HG03558 (cell line): ENCODE measurements around the gene EML1.

Source experiments
- ATAC-seq: cut with Tn5 transposase; IDR thresholded peaks from one replicate; pipeline ENCODE4 v1.9.1; 2021; ENCODE audit warnings: moderate number of reproducible peaks; ENCODE audit not compliant: unreplicated experiment; ENCODE audit errors: extremely low read depth

EML1 gene

DNA sequence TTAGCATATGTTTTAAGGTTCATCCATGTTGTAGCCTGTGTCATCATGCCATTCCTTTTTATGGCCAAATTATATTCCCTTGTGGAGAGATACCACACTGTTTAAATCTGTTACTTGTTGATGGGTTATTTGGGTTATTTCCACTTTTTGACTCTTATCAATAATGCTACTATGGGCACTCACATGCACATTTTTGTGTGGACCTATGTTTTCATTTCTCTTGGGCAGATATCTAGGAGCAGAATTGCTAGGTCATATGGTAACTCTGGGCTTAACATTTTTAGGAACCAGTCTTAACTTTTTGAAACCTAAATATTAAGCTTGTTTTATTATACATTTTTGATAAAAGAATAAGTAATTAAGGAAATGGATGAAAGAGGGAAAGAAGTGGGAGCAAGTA, 4.0 kb downstream of the EML1 start:
- ATAC-seq: no peak

DNA sequence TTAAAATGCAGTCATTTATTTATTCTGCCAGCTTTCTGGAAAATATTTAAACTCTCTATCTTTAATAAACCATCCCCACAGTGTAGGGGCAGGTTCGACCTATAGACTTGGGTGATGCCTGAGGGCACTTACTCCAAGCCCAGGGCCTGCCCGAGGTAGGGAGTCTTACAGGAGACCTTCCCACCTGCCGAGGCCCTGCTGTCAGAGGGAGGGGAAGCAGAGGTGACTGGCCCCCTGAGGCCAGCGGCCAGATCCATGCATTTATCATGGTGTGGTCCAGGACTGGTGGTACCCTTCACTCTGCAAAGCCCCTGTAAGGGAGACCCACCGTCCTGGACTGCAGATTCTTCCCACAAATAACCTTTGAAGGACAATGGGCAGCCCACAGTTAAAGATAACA, 7.6 kb downstream of the EML1 start:
- ATAC-seq: no peak

DNA sequence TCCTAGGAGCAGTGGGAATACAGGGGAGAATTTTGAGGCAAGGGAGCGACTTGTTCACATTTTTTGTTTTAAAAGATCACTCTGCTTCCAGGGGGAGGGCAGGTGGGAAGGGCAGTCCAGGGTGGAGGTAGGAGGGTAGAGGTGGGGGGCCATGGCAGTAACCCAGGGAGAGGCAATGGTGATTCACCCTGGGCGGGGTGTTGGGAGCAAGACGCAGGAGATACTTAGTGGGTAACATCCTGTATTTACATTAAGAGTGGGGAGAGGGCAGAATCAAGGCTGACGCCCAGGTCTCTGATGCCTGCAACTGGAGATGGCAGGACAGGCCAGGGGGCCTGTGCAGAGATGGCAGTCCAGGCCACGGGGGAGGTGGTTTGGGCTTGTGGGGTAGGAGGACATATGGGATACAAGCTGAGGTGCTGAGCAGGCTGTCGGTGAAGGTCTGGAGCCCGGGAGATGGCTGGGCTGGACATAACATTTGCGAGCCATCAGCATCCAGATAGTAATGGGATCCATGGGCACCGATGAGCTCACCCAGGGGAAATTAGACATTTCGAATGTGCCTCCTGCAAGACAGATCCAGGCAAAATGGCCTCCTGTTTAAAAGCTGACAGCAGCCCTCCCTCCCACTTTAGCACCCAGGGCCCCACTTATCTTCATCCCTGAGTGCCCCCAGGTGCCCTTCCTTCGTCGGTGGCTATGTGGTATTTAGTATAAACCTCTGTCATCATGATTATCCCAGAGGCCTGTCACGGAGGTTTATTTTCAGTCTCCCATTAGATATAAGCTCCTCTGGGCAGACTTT, 9.3 kb downstream of the EML1 start:
- ATAC-seq: no peak

DNA sequence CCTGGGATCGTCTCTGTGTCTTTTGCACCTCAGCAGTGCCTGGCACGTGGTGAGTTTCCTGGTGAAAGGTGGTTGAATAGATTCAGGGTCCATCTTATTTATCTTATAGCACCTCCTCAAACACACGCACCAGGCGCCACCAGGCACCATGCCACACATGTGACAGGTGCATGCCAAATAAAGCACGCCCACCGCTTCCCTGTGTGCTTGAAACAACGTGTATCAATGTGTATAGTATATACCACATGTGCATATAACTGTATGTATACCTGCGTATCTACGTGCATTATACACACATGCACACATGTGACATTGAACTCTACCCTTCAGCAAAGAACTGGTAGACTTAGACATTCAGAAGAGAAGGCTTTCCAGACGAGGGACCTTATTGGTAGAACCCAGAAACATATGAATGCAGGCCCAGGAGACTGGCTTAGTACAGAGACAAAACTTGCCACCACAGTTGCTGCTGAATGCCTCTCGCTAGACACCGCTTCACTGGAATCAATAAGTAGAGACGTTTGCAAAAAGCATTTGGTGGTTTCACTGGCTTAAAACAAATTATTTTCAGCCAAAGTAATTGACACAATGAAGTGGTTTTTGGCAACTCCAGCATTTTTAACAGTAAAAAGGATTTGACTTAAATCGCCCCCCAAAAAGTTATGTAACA, 10.0 kb downstream of the EML1 start:
- no peak for ATAC-seq

DNA sequence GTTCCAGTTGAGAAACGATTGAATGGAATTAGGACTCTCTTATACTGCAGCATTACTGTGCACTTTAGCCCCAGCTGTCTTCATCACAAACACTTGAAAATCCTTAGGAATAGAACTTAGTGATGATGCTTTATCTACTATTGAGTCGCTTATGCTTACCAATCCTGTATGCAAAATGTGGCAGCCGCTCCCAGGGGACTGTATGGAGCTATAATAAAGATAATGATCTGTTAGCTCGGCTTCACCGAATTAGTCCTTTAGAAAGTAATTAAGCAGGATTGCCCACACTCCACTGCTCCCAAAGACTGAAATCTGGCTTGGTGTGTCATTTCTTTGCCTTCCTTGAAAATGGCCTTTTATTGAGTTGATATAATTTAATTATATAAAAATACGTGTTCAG, 10.6 kb downstream of the EML1 start:
- no peak for ATAC-seq

DNA sequence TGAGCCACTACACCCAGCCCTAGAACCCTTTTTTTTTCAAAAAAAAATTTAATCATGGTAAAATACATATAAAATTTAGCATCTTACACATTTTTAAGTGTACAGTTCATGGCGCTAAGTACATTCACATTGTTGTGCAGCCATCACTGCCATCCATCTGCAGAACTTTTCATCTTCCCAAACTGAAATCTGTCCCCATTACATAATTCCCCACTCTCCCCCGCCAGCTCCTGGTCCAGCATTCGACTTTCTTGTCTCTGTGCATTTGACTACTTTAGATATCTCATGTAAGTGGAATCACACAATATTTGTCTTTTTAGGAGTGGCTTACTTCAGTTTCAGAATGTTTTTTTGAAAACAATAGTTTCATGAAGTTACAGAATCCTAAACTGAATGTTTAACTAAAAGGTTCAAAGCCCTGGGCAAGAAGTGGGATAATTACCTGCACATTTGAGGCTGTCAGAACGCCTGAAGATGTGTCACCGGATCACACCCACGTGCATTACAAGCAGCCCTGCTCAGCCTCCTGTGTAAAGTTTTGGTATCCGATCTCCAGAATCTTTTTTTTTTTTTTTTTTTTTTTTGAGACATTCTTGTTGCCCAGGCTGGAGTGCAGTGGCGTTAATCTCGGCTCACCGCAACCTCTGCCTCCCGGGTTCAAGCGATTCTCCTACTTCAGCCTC, 12.7 kb downstream of the EML1 start:
- ATAC-seq: no peak

DNA sequence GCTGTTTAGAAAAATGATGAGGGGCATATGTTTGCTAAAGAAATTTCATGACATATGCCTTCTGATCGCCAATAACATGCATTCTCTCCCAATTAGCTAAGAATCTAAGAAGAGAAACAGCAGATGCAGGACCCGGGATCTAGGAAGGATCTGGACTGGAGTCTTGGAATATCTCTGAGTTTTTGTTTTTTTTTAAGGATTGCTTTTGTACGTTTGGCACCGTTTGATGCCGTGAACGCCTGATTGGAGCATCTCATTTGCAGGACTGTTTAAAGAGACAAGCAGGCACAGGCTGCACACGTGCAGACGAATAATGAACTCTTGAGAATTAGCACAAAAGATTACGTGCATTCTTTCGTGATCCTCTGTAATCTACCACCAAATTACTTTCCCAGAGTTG, 13.6 kb downstream of the EML1 start:
- no peak for ATAC-seq

DNA sequence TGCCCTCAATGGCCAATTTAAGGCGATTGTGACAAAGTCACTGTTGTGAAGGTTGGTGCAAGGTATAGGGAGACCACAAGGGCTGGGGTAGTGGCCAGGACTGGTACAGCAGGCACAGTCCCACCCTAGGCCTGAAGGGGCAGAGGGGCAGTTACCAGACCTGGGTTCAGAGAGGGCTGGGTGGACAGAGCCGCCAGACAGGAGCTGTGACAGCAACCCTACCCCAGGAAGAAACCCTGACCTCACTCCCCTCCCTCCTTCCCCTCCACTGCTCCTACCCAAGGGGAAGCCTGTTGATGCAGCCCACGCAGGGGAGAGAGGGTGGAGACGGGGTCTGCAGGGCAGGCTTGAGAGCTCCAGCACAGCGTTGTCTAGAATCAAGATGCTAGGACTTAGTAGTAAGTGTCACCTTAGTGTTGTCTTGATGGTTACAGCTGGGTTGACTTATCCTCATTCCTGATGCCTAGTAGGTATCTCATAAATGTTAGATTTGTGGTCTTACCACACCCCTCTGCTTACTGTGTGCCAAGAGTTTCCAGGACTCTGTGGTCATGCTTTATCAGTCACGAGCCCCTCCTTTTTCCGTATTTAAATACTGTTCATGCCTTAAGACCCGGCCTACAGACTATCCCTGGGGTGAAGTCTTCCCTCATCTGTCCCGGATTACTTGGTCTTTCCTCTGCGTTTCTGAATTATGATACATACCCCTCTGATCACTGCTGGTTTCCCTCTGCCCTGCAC, 14.4 kb downstream of the EML1 start:
- ATAC-seq: no peak

DNA sequence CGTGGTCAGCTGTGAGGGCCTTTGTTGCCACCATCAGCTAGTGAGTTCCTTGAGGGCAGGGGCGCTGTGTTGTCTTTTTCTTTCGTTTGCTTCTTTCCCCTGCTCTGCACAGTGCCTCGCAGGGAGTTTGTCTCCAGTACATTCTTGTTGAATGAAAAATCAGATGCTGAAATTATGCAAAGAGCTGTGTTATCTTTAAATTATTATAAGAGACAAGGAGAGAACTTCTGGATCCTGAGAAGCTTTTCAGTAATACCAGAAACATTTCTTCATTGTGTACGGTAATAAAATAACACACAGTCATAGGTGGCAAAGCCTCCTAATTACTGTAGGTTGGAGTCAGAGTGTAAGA, 14.9 kb downstream of the EML1 start:
- no peak for ATAC-seq

DNA sequence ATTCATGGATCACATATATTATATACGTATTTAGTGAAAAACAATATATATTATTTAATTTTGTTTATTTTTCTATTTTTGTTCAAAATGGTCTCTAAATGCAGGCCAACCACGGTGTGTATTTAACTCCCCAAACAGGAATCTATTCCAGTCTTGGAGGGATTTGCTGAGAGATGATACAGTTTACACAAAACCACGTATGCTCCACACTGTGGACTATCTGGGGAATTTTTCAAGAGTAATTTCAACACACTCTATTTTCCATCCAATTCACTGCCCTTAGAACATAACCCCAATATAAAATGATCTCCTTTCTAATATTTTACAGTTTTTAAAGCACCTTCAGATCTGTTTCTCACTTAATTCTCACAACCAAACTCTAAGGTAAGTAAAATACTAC, 15.3 kb downstream of the EML1 start:
- no peak for ATAC-seq

DNA sequence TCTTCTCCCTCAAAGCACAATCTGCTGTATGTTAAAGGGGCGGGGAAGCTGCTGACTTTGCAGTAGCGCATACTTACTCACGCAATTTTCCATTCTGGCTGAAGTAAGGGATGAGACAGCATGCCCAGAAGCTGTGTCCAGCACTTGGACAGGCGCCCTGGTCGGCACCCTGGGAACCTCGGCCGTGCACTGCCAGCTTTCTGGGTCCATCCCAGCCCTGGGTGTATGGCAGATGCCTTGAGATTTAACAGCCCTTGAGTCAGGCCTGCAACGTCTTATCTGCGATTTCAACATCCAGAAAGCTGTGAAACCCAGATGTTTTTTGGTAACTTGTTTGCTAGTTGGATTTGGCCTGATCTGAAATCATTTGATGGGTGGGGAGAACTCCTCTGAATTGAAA, 16.1 kb downstream of the EML1 start:
- ATAC-seq: no peak

DNA sequence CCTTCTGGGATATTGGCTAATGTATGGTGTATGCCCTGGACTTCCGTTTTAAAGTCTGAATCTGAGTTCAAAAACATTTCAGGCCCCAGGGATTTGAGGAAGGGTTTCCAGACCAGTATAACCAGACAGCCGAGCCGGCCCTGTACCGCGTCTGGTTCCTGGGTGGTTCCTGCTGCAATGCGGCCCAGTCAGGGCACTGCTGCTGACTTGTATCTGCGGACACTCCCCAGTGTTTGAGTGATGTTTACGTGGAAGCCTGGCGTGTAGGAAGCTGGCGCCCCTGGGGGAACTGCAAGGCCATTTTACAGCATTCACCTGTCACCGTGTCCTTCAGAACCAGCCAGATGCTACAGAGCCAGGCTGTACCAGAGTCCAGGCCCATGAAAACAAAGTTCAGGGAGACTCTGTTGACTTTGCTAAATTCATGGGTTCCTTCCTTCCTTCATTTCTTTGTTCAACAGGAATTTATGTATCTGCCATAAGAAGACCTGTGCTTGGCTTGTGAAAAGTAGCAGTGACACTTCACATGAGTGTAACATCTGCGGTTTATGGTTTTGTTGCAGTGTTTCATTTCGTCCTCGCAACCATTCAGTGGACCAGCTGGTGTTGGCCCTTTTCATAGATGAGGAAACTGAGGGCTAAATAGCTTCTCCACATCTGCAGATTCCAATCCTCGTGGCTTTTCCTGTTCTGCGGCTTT, 16.8 kb downstream of the EML1 start:
- no peak for ATAC-seq

DNA sequence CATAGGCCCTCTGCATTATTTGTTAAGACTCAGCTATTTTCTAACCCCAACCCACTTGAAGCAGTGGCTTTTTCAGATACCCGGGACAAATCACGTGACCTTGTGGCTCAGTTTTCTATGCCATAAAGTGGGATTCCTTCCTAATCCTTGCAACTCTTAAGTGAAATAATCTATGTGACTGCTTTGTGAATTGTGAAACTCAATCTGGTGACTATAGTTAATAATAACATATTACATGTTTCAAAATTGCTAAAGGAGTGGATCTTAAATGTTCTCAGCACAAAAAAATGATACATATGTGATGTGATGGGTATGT, 17.3 kb downstream of the EML1 start:
- ATAC-seq: no peak

DNA sequence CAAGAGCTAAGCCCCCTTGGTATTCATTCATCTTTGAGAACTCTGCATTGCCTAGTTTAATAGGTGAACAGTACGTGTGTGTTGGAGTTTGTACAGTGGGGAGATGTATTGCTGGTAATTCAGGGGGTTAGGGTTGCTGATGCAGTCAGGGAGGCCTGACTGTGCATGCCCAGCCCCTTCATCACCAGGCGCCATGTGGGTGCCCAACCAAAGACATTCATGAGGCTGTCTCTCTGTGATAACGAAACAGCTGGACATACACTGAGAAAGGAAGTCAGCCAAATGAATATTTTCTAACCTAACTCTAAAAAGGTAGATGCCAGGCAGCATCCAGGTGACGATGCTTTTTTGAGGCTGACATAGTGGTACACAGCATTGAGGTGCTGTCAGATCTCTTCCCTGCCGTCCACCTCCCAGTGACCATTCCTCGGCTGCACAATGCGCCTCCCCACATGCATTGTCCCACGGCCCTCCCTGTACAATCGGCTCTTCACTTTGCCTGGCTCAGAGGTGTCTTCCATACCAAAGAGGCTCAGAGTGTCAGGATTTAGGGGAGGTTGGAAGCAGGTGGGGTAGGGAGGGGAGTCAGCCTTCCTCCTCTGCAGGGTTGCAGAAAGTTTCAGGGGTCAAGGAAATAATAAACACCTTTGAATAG, 19.0 kb downstream of the EML1 start:
- ATAC-seq: no peak

DNA sequence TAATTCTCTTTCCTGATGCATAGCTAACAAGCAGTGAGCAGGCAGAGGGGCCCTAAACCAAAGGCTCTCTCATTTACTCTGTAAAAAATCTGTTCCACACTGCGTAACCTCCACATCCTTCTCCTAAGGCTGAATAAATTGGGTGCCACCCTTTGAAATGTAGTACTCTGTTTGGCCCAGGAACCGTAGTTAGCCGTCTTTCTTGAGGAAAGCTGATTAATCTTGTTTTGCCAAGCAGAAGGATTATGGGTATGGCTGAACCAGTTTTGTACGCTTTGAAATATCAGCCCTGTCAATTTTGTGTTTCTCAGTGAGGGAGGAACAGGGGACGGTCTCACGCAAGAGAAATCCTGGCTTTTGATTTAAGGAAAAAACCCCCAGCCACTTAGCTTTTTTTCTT, 19.7 kb downstream of the EML1 start:
- ATAC-seq: no peak

DNA sequence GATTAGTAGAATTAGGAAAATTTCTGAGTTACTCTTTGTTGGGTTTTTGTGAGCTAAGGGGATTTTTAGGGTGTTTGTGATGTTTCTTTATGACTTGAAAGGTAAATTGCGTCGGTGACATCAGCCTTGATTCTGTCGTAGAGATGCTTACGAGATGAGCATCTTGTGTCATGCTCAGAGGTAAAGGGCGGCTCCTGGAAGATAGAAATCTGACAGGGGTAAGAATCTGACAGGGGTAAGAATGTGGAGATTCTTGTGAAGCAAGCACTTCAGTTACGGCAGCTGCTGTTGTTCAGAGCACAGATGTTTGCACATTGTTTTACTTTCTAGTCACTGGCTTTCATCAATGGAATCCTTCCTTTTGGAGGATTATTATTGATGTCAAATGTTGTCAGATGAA, 22.5 kb downstream of the EML1 start:
- ATAC-seq: no peak

DNA sequence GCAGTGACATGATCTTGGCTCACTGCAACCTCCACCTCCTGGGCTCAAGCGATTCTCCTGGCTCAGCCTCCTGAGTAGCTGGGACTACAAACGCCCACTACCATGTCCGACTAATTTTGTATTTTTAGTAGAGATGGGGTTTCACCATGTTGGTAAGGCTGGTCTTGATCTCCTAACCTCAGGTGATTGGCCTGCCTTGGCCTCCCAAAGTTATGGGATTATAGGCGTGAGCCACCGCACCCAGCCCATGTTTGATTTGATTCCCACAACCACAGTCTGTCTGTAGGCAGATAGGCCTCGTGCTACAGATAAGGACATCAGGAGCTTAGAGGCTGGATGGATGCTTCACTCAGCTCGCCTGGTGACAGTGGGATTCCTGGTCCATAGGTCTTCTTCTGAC, 23.0 kb downstream of the EML1 start:
- no peak for ATAC-seq

DNA sequence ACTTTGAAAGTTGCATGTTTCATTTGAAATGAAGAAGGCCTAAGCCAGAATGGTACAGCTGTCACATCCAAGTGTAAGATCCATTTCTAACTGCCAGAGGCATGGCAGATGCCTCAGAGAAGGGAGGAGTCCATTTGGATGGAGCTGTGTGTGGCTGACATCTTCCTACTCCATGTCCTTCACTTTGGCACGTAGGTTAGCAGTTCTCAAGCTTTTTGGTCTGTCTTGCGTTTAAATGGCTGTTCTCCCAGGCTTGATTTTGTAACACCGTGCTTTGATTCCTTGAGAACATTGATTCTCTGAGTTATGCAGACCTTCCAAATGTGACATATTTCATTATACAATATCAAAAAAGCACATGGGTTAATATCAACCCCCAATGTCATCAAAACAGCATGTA, 23.4 kb downstream of the EML1 start:
- ATAC-seq: no peak

DNA sequence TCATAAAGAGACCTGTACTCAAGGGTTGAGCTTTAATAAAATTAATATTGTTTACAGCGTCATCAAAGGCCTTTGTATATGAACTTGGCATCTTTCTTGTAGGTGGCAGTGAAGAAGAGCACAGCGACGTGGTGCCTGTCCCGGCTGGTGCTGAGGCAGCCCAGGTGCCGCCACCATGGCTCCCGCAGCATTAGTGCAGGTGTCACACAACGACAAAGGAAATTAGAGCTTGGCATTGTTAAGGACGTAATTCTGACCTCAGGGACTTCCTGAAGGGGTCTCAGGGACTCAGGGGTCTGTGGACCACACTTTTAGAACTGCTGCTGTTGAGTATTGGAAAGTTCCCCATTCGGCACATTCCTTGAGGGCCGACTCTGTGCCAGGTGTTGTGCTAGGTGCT, 24.1 kb downstream of the EML1 start:
- no peak for ATAC-seq

DNA sequence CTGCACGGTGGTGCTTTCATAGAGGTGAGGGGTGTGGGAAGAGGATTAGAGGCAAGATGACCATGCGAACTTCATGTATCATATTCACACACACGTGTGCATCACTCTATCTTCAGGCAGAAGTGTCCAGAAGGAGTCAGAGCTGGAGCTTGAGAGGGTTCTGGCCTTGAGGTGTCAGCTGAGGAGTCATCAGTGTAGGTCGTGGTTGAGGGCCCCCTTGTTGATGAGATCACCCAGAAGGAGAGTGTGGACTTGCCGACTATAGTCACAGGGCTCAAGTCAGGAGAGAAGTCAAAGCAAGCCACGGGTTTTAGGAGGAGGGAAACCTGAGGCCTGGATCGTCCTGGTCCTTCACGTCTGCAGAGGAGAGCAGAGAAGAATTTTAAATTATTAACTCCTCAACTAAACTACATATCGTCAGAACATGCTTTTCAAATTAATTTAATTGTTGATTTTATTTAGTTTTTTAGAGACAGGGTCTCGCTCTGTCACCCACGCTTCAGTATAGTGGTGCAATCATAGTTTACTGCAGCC, 25.4 kb downstream of the EML1 start:
- no peak for ATAC-seq
